Cardiac septum (tissue), 1 donor: Measurements from ENCODE around the gene KLK14. TPM values are rescaled to one million over a fixed set of nuclear protein-coding genes. Genes with fewer than 3 reads are reported as not detected.

ENCODE experiments used
- DNase-seq: peaks from one replicate; pipeline ENCODE4 v3.0.0-alpha.2; 2020; ENCODE audit warnings: low spot score
- intact Hi-C: fragments of 100-400 bp; cut with DNase I; formaldehyde crosslinking; loops from one replicate; pipeline ENCODE4 v1.14.0; 2022
- total RNA-seq: library from RNA; stranded (reverse); fragmentation: NEBNext Ultra II Directional; extraction: Animal tissue kit (Norgen Biotek cat#: 25700); gene quantifications from one replicate; pipeline ENCODE4 v1.2.1, GENCODE V29; 2021
- donor health status: DM: no; HTN: no; CAD: no.

The KLK14 gene
- total RNA-seq, 1 donor from 2014 or later, result 0.32 TPM

GRCh38 chr19:51091895-51092873 lies 9.5 kb upstream of the KLK14 start:
- intact Hi-C loops, result loop anchor here (10.0 kb wide), 1 partner anchor 157 kb away; no protein-coding TSS in a partner anchor
- DNase-seq, result peak; percentile 33

GRCh38 chr19:51091126-51091525 lies 8.4 kb upstream of the KLK14 start:
- intact Hi-C loops, result loop anchor here (10.0 kb wide), 1 partner anchor 156 kb away; no protein-coding TSS in a partner anchor
- DNase-seq, result no peak

GRCh38 chr19:51090471-51090870 lies 7.8 kb upstream of the KLK14 start:
- DNase-seq, result no peak
- intact Hi-C loops, result loop anchor here (10.0 kb wide), 1 partner anchor 156 kb away; no protein-coding TSS in a partner anchor

GRCh38 chr19:51089786-51090185 lies 7.1 kb upstream of the KLK14 start:
- DNase-seq, result no peak
- intact Hi-C loops, result loop anchor here (10.0 kb wide), 1 partner anchor 155 kb away; no protein-coding TSS in a partner anchor

- intact Hi-C loops, result no loop called here
Observed at GRCh38 chr19:51086153-51086850, 3.6 kb upstream of the KLK14 start.

GRCh38 chr19:51084505-51084904 lies 1.8 kb upstream of the KLK14 start:
- DNase-seq, result no peak
- intact Hi-C loops, result no loop called here

More at GRCh38 chr19:51086153-51086850, 3.6 kb upstream of the KLK14 start:
- no peak for DNase-seq

- intact Hi-C loops, result no loop called here
- no peak for DNase-seq
Observed at GRCh38 chr19:51083783-51084182, 1.1 kb upstream of the KLK14 start.

GRCh38 chr19:51083181-51083580 lies 494 bp upstream of the KLK14 start:
- intact Hi-C loops, result no loop called here
- no peak for DNase-seq

- DNase-seq, result no peak
- intact Hi-C loops, result no loop called here
Observed at GRCh38 chr19:51081476-51081875, 1.2 kb downstream of the KLK14 start.

- intact Hi-C loops, result no loop called here
- no peak for DNase-seq
Observed at GRCh38 chr19:51079481-51080110, 3.1 kb downstream of the KLK14 start.

GRCh38 chr19:51078731-51079130 lies 4.0 kb downstream of the KLK14 start:
- no peak for DNase-seq
- intact Hi-C loops, result no loop called here

GRCh38 chr19:51078104-51078503 lies 4.6 kb downstream of the KLK14 start:
- DNase-seq, result no peak
- intact Hi-C loops, result no loop called here

GRCh38 chr19:51076631-51077213 lies 6.0 kb downstream of the KLK14 start:
- no peak for DNase-seq
- intact Hi-C loops, result no loop called here

- DNase-seq, result no peak
- intact Hi-C loops, result no loop called here
Observed at GRCh38 chr19:51075998-51076397, 6.7 kb downstream of the KLK14 start.

GRCh38 chr19:51071095-51071405 lies 11.6 kb downstream of the KLK14 start:
- intact Hi-C loops, result no loop called here
- DNase-seq, result no peak

- intact Hi-C loops, result no loop called here
Observed at GRCh38 chr19:51070334-51071094, 12.2 kb downstream of the KLK14 start.

GRCh38 chr19:51066393-51067186 lies 16.1 kb downstream of the KLK14 start:
- intact Hi-C loops, result no loop called here
- no peak for DNase-seq

More at GRCh38 chr19:51070334-51071094, 12.2 kb downstream of the KLK14 start:
- no peak for DNase-seq
